NCI-H187 treated with DMSO at 0.1 percent for 48 hours (cell line): Measurements from ENCODE around the gene PLEKHA6.
"Not testable (repeated sequence)": the region's sequence is repeated elsewhere in the genome, so short reads cannot be mapped to it uniquely, and the experiment has no call there.

Experiments used
- DNase-seq: peaks from one replicate; lab custom pipeline; 2025; lab: John Stamatoyannopoulos, UW

PLEKHA6 gene

DNA sequence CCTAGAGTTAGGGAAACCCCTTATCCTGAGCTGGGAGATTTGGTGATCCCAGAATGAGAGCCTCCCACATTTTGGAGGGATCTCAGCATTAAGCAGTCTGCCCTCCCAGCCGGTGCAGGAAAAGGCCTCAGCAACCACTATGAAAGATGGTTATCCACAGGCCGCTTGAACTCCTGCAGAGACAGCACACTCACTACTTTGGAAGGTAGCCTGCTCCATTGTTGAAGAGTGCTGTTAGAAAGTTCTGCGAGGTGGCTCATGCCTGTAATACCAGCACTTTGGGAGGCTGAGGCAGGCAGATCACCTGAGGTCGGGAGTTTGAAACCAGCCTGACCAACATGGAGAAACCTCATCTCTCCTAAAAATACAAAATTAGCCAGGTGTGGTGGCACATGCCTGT, 48.8 kb downstream of the PLEKHA6 start:
- DNase-seq: not testable (repeated sequence)

DNA sequence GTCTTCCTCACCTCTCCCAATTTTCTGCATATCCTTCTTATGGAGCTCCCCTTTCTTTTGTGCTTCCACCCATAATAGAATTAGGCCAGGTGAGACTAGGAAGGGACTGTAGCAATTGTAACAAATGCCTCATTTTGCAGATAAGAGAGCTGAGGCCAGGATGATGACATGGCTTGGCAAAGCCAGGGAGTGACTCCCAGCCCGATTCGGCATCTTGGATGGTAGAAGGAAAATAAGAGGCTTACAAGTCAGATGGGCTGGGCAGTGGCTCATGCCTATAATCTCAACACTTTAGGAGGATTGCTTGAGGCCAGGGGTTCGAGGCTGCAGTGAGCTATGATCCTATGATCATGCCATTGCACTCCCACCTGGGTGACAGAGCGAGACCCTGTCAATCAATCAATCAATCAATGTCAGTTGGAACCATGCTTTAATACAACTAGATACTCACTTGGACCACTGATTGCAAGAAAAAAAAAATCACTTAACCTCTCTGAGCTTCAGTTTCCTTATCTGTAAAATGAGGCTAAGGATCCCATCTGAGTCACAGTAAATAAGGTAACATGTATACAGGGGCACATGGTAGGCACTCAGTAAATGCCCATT, 51.6 kb downstream of the PLEKHA6 start:
- no peak for DNase-seq

DNA sequence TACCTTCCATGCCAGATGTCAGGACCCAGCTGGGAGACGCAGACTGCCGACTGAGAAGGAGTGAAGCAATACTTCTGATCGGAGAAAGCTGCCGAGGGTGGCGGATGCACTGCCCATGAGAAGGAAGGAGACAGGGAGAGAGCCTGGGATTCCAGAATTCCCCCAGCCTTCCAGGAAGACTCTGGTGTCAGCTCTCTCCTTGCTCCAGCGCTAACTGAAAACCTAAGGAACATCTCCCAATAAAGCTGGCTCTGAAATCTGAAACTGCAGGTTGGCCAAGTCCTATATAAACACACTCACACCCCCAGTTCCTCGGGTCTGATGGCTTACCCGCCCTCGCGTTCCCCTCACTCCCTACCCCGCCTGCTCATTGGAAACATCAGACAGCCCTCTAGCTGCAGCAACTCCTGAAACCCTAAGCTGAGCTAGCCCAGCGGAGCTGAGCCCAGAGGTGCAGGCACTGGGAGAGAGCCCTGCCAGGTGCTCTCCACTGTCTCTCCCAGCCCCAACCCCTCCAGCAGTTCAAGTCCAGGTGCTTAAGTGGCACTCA, 52.3 kb downstream of the PLEKHA6 start:
- DNase-seq: peak; percentile 97

DNA sequence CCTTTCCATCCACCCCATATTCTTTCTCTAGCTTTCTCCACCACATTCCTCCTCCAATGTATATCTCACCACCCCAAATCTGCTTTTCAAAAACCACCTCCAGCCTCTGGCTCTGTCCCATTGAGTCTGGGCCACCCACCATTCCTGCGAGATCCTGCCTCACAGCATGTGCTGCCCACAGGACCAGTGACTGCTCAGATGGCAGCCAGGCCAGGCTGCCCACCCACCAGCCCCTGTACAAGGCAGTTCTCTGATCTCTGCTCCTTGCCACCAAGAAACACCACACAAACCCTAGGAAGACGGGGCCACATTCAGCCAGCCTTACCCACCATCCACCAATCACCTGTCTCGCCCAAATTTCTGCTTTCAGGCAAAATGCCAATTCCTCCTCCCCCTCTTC, 53.7 kb downstream of the PLEKHA6 start:
- DNase-seq: no peak

DNA sequence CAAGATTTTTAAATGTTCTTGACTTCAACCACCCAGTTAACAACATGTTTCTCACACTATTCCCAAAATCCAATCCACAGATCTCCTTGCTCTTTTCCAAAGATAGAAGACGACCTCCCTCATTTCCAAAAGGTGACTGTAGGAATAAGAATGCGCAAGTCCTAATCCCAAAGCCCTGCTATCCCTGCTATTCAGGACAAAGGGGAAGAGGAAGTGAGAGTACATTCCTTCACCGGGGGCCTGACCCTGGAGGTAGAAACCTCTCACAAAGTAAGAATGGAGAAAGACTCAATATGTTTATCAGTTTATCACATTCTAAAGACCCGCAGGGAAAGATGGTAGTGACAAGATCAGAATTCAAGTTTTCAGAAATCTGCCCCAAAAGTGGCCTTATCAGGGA, 55.7 kb downstream of the PLEKHA6 start:
- DNase-seq: no peak

DNA sequence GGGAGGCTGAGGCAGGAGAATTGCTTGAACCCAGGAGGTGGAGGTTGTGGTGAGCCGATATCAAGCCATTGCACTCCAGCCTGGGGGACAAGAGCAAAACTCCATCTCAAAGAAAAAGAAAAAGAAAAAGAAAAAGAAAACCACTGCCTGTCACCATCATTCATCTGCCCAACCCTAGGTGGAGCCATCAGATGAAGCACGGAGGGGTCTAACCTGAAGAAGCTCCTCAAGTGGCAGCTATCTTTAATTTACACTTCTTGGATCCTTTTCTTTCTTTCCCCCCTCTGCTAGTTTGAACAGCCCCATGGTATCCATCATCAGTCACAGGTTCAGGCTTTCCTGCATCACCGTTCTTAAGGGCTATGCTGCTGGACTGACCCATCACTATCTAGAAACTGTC, 57.0 kb downstream of the PLEKHA6 start:
- no peak for DNase-seq

DNA sequence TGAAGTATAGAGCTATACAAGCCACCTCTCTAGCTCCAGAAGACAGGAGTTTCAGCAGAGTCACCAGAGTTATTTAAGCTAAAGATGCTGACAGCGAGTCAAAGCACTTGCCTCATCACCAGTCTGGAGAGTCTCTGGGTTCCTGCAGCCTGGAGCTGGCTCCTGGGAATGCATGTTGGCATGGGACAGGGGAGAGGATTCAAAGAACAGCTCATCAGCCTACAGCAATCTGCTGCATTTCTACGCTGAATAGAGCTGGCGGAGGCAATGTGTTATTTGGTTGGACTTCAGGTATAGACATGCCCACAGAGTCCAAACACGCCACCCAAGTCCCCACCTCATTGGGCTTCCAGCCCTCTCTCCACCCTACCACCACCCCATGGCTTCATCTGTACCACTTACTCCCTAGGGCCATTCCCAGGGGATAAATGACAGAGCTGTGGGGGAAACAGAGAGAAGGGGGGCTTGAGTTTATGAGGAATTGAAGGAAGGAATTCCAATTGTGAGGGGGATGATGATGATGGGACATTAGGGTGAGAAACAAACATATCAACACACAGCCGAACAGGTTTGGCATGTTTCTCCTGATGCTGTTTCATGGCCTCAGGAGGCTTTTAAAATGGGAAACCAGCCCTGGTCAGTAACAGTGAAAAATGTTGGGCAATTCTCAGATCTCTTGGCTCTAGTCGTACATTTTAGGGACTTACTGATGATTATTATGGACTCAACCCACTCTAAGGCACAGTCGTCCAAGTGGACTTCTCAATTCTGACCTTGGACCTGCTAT, 58.4 kb downstream of the PLEKHA6 start:
- DNase-seq: no peak

DNA sequence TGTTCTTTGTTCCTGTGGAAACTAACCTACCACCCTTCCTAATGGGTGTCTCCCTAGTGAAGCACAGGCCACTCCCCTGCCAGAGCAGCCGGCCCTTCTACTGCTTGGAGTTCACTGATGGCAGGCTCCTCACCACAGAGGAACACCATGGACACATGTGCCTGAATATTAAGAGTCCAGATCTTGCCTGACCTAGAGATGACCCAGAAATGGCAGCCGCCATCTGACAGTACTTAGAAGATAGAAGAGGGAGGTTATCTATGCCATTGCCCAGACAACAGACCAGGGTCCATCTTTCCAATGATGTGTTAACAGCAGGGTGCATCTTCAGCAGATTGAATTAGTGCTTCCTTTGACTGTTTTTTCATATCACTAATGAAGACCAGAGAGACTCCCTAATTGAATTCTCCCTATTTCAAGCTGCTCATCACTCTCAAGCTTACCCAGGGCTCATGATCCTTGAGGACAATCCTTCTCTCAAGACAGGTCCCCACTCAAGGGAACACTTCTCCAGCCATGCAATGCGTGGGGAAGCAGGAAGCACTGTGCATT, 59.8 kb downstream of the PLEKHA6 start:
- DNase-seq: no peak

DNA sequence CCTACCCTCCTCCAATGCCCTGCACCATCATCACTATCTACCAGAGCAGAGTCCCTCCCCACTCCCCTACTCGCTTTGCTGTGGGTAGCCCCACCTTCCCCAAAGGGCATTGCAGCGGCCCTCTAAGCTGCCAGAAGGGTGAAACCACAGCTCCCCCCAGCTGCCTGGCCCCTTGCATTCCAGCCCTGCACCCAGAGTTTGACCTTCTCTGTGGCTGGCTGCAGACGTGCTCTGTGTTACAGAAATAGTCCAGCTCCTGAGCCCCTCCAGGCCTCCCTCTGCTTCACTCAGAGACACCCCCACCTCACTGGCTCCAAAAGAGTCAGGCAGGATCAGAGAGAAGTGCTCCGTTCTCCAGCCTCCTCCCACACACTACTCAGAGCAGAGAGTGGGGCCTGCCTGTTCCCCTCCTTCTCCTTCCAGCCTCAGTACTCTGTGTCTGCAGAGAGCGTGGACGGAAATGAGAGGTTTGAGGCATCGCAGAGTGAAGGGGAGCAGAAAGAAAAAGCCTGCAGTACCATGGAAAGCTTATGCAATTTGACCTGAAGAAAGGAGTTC, 63.2 kb downstream of the PLEKHA6 start:
- no peak for DNase-seq

DNA sequence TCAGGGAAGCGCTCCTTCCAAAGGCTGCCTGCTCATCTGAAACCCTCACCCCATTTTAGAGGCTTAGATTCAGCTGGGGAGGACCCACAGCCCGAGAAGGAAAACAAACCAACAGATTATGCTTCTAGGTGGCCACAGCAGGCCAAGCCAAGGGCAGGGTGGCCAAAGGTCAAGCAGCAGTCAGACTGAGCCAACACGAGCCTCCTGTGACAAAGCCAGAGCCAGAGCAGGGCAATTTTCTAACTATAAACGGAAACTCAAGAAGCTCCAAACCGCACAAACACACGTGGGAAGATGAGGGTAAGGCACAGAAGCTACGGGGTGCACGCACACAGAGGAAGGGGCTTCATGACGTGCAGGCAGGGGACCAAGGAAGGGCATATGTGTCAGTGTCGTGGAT, 64.1 kb downstream of the PLEKHA6 start:
- DNase-seq: no peak

DNA sequence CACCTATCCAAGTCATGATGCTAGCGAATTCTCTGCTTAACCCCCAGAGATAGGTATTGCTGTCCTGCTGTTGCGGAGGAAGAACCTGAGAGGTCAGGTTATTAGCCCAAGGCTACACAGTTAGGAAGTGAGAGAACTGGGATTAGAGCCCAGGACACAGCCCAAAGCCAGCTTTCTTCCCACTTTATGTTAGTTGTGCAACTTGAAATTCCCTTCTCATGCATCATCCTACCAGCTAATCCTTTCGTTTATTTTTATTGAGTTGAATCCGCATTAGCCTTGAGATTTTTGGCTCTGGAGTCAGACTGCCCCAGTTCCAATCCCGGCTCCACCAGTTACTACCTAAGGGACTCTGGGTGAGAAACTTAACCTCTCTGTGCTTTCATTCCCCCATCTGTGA, 65.4 kb downstream of the PLEKHA6 start:
- no peak for DNase-seq

DNA sequence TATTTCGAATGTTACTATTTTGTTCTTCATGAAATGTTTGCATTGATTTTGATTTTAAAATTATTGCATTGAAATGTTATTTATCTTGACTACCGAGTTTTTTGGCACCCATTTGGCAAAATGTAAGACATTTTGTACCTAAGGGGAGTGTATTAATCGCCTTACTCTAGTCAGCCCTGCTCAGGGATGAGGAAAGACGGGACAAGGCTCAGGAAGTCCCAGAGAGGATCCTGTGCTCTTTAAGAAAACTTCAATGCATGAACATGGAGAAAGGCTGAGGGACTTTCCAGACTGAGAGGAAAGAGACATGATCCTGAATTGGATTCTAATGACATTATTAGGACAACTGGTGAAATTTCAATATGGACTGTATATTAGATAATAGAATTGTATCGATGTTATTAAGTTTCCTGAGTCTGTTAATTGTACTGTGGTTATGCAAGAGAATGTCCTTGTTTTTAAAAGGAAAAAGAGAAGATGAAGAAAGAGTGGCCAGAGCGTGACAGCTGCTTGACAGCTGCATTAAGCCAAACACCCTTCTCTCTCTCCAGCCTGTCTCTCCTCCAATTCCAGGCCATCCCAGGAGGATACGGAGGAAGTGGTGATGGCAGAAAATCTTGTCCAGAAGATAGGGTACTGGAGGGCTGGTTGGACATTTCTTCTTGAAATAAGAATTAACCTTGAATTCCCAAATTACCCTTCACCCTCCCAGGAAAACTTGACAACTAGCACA, 66.0 kb downstream of the PLEKHA6 start:
- DNase-seq: no peak

DNA sequence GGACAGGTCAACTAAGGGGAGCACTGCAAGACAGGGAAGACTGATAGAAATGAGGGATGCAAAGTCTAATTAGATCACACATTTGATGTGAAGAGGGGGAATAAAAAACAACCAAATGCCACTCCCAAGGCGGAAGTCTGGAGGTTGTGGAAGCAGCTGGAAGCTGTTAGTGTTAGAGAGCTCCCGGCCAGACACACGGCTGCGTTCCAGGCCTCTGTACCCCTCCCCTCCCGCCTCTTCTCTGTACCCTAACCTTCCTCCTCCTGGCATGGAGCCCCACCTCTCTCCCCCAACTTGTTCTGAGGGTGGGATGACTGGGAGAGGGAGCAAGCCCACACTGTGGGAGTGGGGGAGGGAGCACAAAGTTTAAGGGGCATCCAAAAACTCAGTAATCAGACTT, 67.0 kb downstream of the PLEKHA6 start:
- no peak for DNase-seq

DNA sequence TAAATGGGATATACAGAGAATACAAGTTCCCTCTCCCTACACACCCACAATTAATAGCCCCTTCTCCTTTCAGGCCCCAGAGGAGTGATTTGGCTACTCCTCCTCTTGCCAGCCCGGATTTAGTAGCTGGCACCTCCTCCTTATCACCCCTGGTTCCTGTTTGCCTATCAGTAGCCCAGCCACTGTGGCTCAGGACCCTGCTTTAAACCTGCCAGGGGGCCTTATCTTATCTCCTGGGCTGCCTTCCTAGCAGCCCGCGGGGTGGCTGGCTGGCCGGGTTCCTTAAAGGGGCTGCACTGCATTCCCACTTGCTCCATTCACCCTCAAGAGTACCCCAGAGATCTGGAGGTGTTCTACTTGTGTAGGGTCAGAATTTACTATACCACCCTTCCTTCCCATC, 70.4 kb downstream of the PLEKHA6 start:
- no peak for DNase-seq

DNA sequence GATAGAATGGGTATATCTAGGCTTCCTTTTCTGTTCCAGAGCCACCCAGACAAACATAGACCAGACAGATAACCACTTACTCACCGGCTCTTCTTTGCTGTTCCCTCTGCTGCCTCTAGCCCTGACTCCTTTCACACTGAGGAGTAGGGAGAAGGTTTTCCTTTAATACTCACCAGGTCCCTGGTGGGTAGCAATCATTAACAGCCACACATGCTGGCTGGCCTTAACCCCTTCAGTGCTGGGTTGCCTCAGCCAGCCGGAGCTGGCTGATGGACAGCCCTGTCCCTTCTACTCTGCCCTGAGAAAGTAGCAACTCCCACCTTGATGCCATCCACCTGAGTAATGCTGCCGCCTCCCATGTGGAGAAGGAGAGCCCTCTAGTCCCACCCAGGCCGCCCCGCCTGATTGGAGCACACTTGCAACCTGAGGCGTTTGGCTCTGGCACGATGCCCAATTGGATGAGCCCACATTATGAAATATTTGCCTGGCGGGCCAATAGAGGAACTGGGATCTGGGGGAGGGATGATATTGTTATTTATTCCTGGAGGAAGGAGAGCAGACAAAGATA, 71.6 kb downstream of the PLEKHA6 start:
- DNase-seq: no peak

DNA sequence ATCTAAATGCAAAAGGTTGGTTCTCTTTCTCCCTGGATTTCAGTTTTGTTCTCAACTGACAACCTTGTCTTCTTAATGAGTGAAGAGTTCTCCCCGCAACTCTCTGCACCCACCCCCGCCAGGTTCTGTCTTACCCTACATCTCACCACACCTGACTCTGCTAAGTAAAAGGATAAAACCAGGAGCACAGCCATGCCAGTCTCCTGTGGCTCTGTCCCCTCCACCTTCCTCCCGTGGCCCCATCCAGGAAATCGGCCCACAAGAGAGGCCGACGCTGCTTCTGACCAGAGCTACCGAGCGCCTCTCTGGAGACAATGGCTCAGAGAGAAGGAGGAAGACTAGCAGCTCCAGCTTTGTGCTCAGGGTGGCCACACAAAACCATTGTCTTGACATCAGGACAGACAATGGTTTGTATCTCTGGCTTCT, 72.2 kb downstream of the PLEKHA6 start:
- no peak for DNase-seq

DNA sequence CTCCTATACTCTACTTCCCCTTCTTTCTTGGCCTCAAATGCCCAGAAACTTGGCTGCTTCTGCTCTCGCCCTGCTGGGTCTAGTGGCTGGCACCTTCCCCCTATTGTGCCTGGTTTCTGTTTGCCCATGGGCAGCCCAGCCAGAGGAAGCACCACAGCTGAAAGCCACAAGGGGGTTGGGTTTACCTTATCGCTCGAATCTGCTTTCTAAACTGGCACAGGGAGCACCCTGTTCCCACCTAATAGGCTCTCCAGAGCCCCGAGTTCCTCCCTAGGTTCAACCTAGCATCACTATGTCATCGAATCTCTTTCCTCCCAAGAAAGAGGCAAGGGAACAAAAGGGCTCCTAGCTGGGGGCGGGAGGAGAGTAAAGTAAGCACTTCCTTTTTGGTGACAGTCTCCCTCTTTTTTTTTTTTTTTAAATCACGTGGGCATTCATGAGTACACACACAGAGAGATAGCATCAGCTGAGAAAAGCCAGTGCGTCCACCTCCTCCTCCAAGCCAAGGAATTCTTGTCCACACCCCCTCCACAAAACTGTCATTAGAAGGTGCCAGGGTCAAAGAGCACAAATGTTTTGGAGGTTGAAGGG, 72.8 kb downstream of the PLEKHA6 start:
- DNase-seq: no peak

DNA sequence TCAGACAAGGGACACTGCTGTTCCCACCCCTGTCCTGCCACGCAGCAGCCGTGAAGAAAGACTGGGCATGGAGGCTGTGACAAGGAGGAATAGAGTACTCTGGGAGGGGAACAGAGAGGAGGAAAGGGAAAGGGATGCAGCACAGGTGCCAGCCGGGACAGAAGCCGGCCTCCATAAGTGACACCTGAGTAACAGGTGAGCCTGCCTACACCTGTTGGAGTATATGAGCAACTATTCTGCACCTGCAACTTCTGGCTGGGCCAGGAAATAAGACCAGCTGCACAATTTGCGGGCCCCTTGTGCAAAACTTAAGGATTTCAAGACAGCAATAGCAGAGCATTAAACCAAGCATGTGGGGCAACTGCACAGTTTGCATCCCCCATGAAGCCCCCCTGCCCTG, 73.4 kb downstream of the PLEKHA6 start:
- DNase-seq: no peak

DNA sequence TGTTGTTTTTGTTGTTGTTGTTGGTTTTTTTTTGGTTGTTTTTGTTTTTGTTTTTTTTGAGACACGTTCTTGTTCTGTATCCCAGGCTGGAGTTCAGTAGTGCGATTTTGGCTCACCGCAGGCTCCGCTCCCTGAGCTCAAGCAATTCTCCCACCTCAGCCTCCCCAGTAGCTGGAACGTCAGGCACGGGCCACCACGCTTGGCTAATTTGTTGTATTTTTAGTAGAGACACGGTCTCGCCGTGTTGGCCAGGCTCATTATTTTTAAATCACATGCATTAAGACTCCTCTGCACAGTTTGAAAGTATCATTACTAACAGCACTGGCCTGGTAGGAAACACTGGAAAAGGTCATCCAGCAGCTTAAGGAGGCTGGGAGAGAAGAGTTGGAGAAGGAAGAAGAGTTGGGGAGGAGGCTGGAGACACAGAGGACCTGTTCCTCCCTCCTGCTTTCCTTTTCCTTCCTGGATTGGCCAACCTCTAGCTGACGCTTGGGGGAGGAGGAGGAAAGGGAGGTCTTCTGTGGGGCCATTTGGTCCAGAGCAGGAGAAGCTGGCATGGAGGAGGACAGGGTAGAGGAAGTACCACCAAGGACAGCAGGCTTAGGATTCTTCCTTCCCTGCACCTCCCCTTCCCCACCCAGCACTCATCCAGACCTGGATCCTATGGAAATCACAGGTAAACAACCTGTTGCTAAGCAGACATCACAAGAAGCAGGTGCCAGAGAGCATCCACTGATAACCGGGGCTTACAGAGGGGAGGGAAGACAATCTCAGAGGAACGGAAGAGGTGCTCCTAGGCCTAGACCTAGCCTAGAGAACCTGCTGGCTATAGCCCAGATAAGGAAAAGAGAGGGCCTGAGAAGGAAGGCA, 74.1 kb downstream of the PLEKHA6 start:
- no peak for DNase-seq

DNA sequence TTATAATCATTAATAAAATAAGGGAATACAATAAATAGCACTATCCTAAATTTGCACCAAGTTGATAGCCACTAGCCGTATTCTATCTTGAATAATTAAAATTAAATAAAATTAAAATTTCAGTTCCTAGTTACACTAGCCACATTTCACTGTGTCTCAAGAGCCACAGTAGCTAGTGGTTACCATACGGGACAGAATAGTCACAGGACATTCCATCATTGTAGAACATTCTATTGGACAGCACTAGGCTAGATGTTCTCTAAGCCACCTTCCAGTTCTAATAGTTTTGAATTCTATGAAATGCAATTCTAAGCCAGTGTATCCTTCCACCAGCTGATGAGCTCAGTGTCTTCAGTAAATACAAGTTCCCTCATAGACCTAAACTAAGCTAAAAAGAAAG, 74.8 kb downstream of the PLEKHA6 start:
- DNase-seq: no peak
